Measurements from ENCODE around the gene GRM1.

Gene GRM1

DNA sequence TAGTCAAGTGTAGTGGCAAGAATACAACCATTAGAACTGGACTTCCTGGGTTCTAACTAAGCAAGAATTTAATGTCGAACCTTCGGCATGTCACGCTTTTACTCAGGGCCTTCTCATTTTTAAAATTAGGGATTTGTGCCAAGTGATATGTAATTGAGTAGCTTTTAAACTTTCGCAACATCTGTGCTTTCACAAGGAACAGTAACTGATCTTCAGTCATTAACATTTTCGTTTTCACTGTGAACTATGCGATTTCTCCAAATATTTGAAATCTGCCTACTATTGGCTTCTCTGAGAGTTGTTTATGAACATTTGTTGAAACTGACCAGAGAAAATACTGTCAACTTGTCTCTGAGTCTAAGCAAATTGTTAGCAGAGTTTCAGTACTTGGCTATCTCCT lies 27.6 kb downstream of the GRM1 start:
- no peaks in the 10 kb centered on the region for H3K36me3 ChIP-seq (ENCODE audit: insufficient read depth, low read length)
- H3K4me2 ChIP-seq (ENCODE audit: low read depth, low read length, poor library complexity, severe bottlenecking), result no peak overlapping the region
- no peak for TF ChIP-seq CTCF (conservative IDR thresholded peaks at IDR 0.05; ENCODE audit: low read length)
- no peak for TF ChIP-seq EZH2phosphoT487 (IDR thresholded peaks at IDR 0.05; ENCODE audit: borderline replicate concordance)
- no peaks in the 10 kb centered on the region for H4K20me1 ChIP-seq (ENCODE audit: insufficient read depth, low read length, poor library complexity, severe bottlenecking)
- H3K4me3 ChIP-seq (ENCODE audit: low read length, poor library complexity, severe bottlenecking), result no peak overlapping the region
- H3K9me3 ChIP-seq (ENCODE audit: insufficient read depth, low read depth, low read length), result peaks cover 4% of the 10 kb centered on the region; the same call in 1 of the 2 replicates
- H3K4me1 ChIP-seq (ENCODE audit: insufficient read depth, low read length, poor library complexity, severe bottlenecking), result no peaks in the 10 kb centered on the region
- no peaks in the 10 kb centered on the region for H3K27me3 ChIP-seq (ENCODE audit: insufficient read depth, low read length, poor library complexity, severe bottlenecking)
- H3K9ac ChIP-seq (ENCODE audit: low read depth, low read length, poor library complexity, severe bottlenecking), result no peak overlapping the region
- no peaks in the 10 kb centered on the region for H3K9me2 ChIP-seq (replicated peaks; ENCODE audit: low read depth, low read length)
- no peak overlapping the region for H2AFZ ChIP-seq (ENCODE audit: low read length)
- H3K79me2 ChIP-seq (ENCODE audit: insufficient read depth, low read length), result no peaks in the 10 kb centered on the region
- H3F3A ChIP-seq (ENCODE audit: low read depth), result no peaks in the 10 kb centered on the region

DNA sequence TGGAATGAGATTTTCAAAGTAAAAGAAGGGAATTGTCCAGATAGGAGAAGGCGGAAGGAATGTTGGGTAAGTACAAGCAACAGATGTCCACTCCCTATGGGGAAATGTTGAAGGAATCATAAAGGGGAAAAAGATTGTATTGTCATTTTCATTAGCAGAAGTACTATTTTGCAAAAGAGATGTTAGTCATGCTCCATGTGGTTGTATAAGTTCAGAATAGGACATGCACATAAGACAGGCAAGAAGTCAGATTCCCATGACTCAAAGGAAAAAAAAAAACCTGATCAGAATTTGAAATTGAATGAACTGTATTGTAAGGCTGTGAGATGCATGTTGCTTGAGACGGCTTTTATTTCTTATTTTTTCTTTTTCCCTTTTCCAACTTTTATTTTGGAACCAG lies 36.8 kb downstream of the GRM1 start:
- Histone ChIP-seq H3F3A (ENCODE audit: low read depth) (no peaks in the 10 kb centered on the region), H3K4me1 (ENCODE audit: insufficient read depth, low read length, poor library complexity, severe bottlenecking) (no peaks in the 10 kb centered on the region), H3K36me3 (ENCODE audit: insufficient read depth, low read length) (no peaks in the 10 kb centered on the region), H2AFZ (ENCODE audit: low read length) (no peak overlapping the region), H3K9me2 (replicated peaks; ENCODE audit: low read depth, low read length) (no peaks in the 10 kb centered on the region), H4K20me1 (ENCODE audit: insufficient read depth, low read length, poor library complexity, severe bottlenecking) (no peaks in the 10 kb centered on the region), H3K79me2 (ENCODE audit: insufficient read depth, low read length) (no peaks in the 10 kb centered on the region), H3K27me3 (ENCODE audit: insufficient read depth, low read length, poor library complexity, severe bottlenecking) (no peaks in the 10 kb centered on the region), H3K9ac (ENCODE audit: low read depth, low read length, poor library complexity, severe bottlenecking) (no peak overlapping the region), H3K4me3 (ENCODE audit: low read length, poor library complexity, severe bottlenecking) (no peak overlapping the region), H3K4me2 (ENCODE audit: low read depth, low read length, poor library complexity, severe bottlenecking) (no peak overlapping the region), H3K9me3 (ENCODE audit: insufficient read depth, low read depth, low read length) (no peaks in the 10 kb centered on the region)
- no peak for TF ChIP-seq CTCF (conservative IDR thresholded peaks at IDR 0.05; ENCODE audit: low read length)

GRCh38 chr6:146066506-146066905 lies 37.6 kb downstream of the GRM1 start:
- no peaks in the 10 kb centered on the region for H3K4me1 ChIP-seq (ENCODE audit: insufficient read depth, low read length, poor library complexity, severe bottlenecking)
- H2AFZ ChIP-seq (ENCODE audit: low read length), result no peak overlapping the region
- H3K9me2 ChIP-seq (replicated peaks; ENCODE audit: low read depth, low read length), result no peaks in the 10 kb centered on the region
- TF ChIP-seq CTCF (conservative IDR thresholded peaks at IDR 0.05; ENCODE audit: low read length) (no peak), EZH2phosphoT487 (IDR thresholded peaks at IDR 0.05; ENCODE audit: borderline replicate concordance) (no peak)
- no peaks in the 10 kb centered on the region for H3K27me3 ChIP-seq (ENCODE audit: insufficient read depth, low read length, poor library complexity, severe bottlenecking)
- H3F3A ChIP-seq (ENCODE audit: low read depth), result no peaks in the 10 kb centered on the region
- no peaks in the 10 kb centered on the region for H3K9me3 ChIP-seq (ENCODE audit: insufficient read depth, low read depth, low read length)
- no peak overlapping the region for H3K9ac ChIP-seq (ENCODE audit: low read depth, low read length, poor library complexity, severe bottlenecking)
- no peak overlapping the region for H3K4me2 ChIP-seq (ENCODE audit: low read depth, low read length, poor library complexity, severe bottlenecking)
- H3K79me2 ChIP-seq (ENCODE audit: insufficient read depth, low read length), result no peaks in the 10 kb centered on the region
- no peaks in the 10 kb centered on the region for H3K36me3 ChIP-seq (ENCODE audit: insufficient read depth, low read length)
- no peak overlapping the region for H3K4me3 ChIP-seq (ENCODE audit: low read length, poor library complexity, severe bottlenecking)
- no peaks in the 10 kb centered on the region for H4K20me1 ChIP-seq (ENCODE audit: insufficient read depth, low read length, poor library complexity, severe bottlenecking)

Data from Loucy (cell line).